GM03348 (cell line): Measurements from ENCODE around the gene C9orf57.
"Not testable (repeated sequence)": the region's sequence is repeated elsewhere in the genome, so short reads cannot be mapped to it uniquely, and the experiment has no call there.

Experiments
- DNase-seq: peaks from one replicate; pipeline ENCODE4 v3.0.0; 2012; ENCODE audit warnings: low spot score

Gene C9orf57

DNA sequence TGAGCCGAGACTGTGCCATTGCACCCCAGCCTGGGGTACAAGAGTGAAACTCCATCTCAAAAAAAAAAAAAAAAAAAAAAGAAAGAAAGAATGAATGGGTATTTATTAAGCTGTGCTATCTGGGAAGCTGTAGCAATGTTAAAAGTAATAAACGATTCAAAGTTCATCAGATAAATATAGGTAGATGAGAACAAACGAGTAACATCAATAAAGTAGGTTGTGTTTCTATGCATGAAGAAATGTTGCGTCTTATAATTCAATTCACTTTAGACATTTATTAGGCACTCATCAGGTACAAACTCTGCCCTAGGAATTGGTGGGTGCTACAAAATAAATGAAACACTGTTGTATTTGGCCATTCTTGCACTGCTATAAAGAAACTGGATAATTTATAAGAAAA is 36.8 kb downstream of the C9orf57 start:
- no peak for DNase-seq

DNA sequence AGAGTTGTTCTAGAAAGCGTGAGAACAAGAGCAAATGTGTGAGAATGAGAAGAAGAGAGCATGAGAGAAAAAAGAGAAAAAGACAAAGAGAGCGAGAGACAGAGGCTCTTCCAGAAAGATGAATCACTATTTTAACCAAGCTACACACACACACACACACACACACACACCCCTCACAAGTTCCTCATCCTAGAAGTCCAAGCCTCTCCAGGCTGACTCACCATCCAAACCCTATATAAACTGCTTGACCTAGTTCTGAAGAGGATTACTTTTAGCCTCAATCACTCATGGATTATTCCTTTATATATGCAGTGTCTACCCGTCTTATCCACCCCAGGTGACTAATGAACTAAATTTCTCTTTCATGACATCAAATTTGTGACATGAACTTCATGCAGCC is 37.6 kb downstream of the C9orf57 start:
- peak; percentile 70 for DNase-seq

DNA sequence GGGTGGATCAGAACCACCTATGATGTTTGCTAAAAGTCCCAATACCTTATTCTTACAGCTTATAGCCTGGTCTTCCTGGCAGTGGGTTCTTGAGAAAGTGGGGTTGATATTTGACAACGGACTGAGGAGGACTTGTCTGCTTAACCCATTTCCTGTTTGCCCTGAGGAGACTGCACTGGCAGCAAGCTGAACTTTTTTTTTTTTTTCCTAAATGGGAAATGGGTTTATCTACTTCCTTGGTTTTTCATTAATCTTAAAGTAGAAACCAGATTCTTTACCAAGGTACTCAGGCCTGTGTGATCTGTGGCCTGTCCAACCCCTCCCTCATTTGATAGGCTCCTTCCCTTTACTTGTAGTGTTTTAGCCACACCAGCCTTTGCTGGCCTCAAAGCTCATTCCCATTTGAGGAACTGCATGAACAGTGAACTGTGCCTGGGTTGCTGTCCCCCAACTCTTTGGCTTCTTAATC is 47.1 kb downstream of the C9orf57 start:
- DNase-seq: no peak

DNA sequence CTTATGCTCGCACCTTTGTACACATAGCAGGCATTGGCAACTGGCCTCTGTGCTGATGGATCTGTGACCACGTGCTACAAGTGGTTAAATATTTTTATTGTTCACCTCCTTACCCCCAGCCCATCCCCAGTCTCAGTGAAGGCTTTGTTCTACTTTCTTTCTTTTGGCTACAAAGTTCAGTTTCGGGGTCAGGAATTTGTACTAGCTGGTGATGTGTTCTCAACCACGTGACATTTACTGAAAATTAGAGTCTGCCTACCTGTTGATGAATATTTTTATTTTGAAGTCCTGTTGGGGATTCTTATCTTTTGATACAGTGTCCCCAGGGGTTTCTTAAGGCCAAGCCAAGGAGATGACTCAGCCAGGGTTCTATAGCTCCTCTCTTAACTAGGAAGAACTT is 47.8 kb downstream of the C9orf57 start:
- no peak for DNase-seq

DNA sequence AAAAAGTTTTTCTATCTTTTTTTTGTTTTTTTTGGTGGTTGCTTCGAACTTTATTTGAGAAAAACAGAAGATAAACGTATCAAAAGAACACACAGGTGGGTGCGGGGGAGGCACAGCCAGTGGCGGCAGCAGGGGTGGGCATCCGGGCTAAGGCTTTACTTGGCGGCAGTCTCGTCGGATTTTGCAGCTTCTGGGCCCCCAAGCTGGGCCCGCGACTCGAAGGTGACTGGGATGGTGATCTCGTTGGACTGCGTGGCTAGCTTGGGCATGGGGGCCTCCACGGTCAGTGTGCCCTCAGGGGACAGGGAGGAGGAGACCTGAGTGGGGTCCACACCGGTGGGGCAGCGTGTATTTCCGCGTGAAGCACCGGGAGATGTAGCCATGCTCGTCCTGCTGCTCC is 52.7 kb downstream of the C9orf57 start:
- not testable (repeated sequence) for DNase-seq

DNA sequence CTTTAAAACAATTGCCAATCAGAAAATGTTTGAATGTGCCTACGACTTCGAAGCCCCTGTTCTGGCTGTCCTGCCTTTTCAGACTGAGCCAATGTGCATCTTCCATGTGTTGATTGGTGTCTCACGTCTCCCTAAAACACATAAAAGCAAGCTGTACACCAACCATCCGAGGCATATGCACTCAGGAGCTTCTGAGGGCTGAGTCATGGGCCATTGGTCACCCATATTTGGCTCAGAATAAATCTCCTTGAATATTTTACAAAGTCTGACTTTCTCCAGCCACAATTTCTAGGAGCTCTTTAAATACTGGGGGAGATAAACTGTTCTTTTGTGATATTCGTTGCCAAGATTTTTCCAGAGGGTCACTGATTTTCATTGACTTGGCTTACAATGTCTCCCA is 53.9 kb downstream of the C9orf57 start:
- DNase-seq: peak; percentile 28

DNA sequence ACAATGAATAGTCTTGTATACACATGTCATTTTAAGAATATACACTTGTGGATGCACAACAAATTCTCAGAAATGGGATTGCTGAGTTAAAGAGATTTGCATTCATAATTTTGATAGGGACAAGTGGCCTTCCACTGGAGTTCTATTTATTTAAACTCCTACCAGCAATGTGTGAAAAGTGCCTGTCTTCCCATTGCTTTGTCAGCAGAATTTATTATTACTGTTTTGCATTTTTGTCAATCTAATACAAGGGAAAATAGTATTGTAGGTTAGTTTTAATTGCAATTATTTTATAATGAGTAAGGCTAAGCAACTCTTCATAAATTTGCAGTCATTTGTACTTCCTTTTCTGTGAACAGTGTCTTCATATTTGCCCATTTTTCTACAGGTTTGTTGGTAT is 55.0 kb downstream of the C9orf57 start:
- DNase-seq: no peak
